HEK293T (cell line): ENCODE results near the gene SPATA2.

Experiments
- CTCF ChIA-PET: fragments of 350-600 bp; formaldehyde crosslinking; extraction: SDS; loops from one replicate; lab custom pipeline; 2021; ENCODE audit warnings: antibody characterized with exemption, inconsistent platforms; lab: Yijun Ruan, JAX
- POLR2A ChIA-PET: fragments of 350-600 bp; formaldehyde crosslinking; extraction: SDS; loops from one replicate; lab custom pipeline; 2020; ENCODE audit warnings: antibody characterized with exemption, inconsistent platforms; lab: Yijun Ruan, JAX
- DNase-seq: peaks from one replicate; pipeline ENCODE4 v3.0.0; 2012; ENCODE audit warnings: mixed read lengths; ENCODE audit errors: extremely low spot score
- ARNT ChIP-seq: fragments of 450-650 bp; IDR thresholded peaks from 2 replicates; pipeline ENCODE4 v1.6.1; 2017; ENCODE audit warnings: mild to moderate bottlenecking
- BHLHE40 ChIP-seq: fragments of 450-650 bp; IDR thresholded peaks from 2 replicates; pipeline ENCODE4 v1.6.1; 2016; ENCODE audit warnings: mild to moderate bottlenecking, moderate library complexity, borderline replicate concordance
- CTBP1 ChIP-seq: fragments of 450-650 bp; IDR thresholded peaks from 2 replicates; pipeline ENCODE4 v1.6.1; 2016; ENCODE audit warnings: borderline replicate concordance
- ELF4 ChIP-seq: fragments of 450-650 bp; IDR thresholded peaks from 2 replicates; pipeline ENCODE4 v1.6.1; 2017; ENCODE audit warnings: antibody characterized with exemption
- FOXA1 ChIP-seq: fragments of 450-650 bp; IDR thresholded peaks from 2 replicates; pipeline ENCODE4 v1.6.1; 2016; ENCODE audit warnings: mild to moderate bottlenecking
- FOXK2 ChIP-seq: fragments of 450-650 bp; IDR thresholded peaks from 2 replicates; pipeline ENCODE4 v1.6.1; 2016; ENCODE audit warnings: mild to moderate bottlenecking
- FOXM1 ChIP-seq: fragments of 450-650 bp; IDR thresholded peaks from 2 replicates; pipeline ENCODE4 v1.6.1; 2017; ENCODE audit warnings: mild to moderate bottlenecking, borderline replicate concordance
- HDGF ChIP-seq: fragments of 450-650 bp; IDR thresholded peaks from 2 replicates; pipeline ENCODE4 v1.6.1; 2017; ENCODE audit warnings: antibody characterized with exemption, borderline replicate concordance
- L3MBTL2 ChIP-seq: fragments of 450-650 bp; conservative IDR thresholded peaks from 2 replicates; pipeline ENCODE4 v1.6.1; 2016; ENCODE audit warnings: mild to moderate bottlenecking
- LEF1 ChIP-seq: fragments of 450-650 bp; IDR thresholded peaks from 2 replicates; pipeline ENCODE4 v1.6.1; 2017; ENCODE audit warnings: mild to moderate bottlenecking, borderline replicate concordance
- NFRKB ChIP-seq: fragments of 450-650 bp; IDR thresholded peaks from 2 replicates; pipeline ENCODE4 v1.6.1; 2016; ENCODE audit warnings: mild to moderate bottlenecking, moderate library complexity
- SP1 ChIP-seq: fragments of 450-650 bp; IDR thresholded peaks from 2 replicates; pipeline ENCODE4 v1.6.1; 2017
- SUZ12 ChIP-seq: fragments of 450-650 bp; IDR thresholded peaks from 2 replicates; pipeline ENCODE4 v1.6.1; 2016; ENCODE audit warnings: mild to moderate bottlenecking
- TARDBP ChIP-seq: fragments of 450-650 bp; IDR thresholded peaks from 2 replicates; pipeline ENCODE4 v1.6.1; 2016
- ZNF384 ChIP-seq: fragments of 450-650 bp; IDR thresholded peaks from 2 replicates; pipeline ENCODE4 v1.6.1; 2016
- TF ChIP-seq, protein P1 (sequence below): fragments of 450-650 bp; IDR thresholded peaks from 2 replicates; pipeline ENCODE4 v1.6.1; 2016

The SPATA2 gene

DNA sequence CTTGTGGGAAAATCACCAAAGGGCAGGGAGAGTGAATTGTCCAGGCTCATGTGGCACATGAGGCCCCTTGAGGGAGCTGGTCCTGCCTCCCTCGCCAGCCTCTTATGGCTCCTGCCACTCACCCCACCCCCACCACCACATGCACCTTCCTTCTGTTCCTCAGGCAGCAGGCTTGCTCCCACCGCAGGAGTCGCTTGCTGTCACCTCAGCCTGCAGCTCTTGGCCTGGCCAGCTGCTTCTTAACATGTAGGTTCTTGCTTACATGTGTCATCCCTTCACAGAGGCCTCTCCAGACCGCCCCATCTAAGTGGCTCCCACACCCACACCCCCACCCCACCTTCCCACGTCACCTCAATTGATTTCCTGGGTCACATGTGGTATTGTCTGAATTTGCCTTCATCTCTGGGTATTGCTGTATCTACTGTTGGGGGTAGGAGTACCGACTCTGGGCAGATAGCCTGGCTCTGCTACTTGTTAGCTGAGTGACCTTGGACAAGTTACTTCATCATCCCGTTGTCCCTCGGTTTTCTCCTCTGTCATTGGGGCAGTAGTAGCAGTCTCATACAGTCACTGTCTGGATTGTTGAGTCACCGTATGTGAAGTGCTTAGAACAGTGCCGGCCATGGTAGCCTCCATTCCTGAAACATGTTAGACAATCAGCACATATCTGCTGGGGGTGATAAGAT lies 61.0 kb downstream of the SPATA2 start:
- DNase-seq = no peak
- TF ChIP-seq, protein P1, sequence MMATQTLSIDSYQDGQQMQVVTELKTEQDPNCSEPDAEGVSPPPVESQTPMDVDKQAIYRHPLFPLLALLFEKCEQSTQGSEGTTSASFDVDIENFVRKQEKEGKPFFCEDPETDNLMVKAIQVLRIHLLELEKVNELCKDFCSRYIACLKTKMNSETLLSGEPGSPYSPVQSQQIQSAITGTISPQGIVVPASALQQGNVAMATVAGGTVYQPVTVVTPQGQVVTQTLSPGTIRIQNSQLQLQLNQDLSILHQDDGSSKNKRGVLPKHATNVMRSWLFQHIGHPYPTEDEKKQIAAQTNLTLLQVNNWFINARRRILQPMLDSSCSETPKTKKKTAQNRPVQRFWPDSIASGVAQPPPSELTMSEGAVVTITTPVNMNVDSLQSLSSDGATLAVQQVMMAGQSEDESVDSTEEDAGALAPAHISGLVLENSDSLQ = no peak
- TF ChIP-seq ZNF384 = no peak
- no peak for TF ChIP-seq TARDBP
- no peak for TF ChIP-seq BHLHE40
- TF ChIP-seq SP1 = no peak
- TF ChIP-seq FOXM1 = no peak
- TF ChIP-seq ARNT = no peak
- TF ChIP-seq LEF1 = no peak
- TF ChIP-seq SUZ12 = no peak
- TF ChIP-seq ELF4 = no peak
- ChIA-PET CTCF (no interaction called here), POLR2A (no interaction called here)

DNA sequence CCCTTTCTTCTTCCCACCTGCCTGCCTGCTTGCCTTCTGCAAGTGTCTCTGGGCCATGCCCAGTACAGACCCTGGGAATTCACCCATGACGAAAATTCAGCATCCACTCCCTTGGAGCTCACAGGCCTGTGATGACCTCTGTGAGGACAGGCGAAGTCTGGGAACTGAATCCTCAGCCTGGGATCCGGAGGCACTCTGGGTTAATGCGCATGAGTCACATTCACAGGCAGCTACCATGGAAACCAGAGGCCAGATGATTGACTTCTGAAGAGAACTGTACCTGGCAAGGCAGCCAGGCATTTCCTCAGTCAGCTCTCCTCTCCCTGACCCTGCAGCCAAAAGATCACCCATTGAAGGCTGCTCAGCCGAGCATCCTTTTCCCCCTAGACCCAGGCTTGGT lies 61.7 kb downstream of the SPATA2 start:
- no peak for TF ChIP-seq FOXM1
- TF ChIP-seq ARNT = no peak
- TF ChIP-seq FOXA1 = no peak
- no peak for TF ChIP-seq ZNF384
- TF ChIP-seq FOXK2 = no peak
- TF ChIP-seq SUZ12 = no peak
- TF ChIP-seq SP1 = no peak
- TF ChIP-seq, protein P1 = no peak
- no peak for TF ChIP-seq CTBP1
- TF ChIP-seq BHLHE40 = no peak
- no peak for TF ChIP-seq HDGF
- no peak for TF ChIP-seq LEF1
- no peak for TF ChIP-seq L3MBTL2
- TF ChIP-seq ELF4 = no peak
- no peak for TF ChIP-seq NFRKB
- no peak for TF ChIP-seq TARDBP
- POLR2A ChIA-PET = no interaction called here
- no peak for DNase-seq

More for the DNA sequence above, 61.7 kb downstream of the SPATA2 start:
- CTCF ChIA-PET = no interaction called here
